NCI-H460 (cell line): Measurements from ENCODE around the gene LIMS2. TPM values are rescaled to one million over a fixed set of nuclear protein-coding genes. Genes with fewer than 3 reads are reported as not detected.

ENCODE experiments used
- DNase-seq: peaks from one replicate; pipeline ENCODE4 v3.0.0-alpha.2; 2016; ENCODE audit warnings: low read depth; ENCODE audit errors: extremely low read depth
- total RNA-seq: library from RNA; depleted of rRNA; stranded (reverse); fragments of >200 nt; shearing (Covaris generic); gene quantifications from 2 replicates; pipeline ENCODE4 v1.2.3, GENCODE V29; 2014

LIMS2 gene
- total RNA-seq, 1 experiment from 2014 or later = not detected

DNA sequence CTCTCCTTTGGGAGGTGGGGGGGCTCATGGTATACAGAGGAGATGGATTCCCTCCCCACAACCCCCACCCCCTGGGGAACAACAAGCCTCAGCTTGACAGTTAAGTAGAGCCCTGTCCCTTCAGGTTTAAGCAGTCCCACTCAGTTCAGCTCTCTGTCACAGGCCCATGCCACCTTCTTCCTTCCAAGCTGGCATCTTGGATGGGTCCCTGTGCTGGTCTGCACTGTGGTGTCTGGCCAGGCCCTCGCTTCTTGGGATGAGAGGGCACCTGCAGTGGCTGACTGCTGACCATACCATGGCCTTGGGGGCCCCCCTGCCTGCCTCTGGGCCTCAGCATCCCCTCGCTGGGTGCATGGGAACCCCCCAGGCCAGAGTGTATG is 49.8 kb downstream of the LIMS2 start:
- DNase-seq = no peak

DNA sequence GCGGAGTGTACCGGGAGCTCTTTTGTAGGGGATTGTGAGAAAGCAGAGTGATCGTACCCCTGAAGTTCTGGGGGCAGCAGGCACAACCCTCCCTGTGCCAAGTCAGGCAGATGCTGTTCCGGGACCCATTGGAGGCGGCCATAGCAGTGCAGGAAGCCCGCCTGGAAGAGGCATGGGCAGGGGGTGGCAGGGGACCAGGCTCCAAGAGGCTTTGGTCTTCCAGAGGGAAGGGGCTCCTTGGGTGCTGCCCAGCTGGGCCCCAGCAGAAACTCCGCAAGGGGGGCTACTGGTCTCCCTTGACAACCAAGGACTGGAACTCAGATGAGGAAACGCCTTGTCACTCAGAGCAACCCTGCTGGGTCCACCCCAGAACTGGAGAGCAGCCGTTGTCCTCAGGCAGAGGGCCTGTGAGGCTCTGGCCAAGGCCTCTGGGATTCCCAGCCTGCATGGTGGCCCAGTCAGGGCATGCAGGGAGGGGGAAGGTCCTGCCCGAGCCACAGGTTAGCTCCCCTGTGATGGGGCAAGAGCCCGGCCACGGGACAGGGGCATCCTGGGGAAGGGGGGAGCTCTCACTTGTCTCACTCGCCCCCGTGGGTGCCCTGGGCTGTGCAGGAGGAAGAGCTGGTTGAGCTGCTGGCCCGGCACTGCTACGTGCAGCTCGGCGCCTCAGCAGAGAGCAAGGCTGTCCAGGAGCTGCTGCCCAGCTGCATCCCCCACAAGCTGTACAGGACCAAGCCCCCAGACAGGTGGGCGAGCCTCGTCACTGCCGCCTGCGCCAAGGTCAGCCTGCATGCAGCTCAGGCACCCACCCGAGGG is 50.4 kb downstream of the LIMS2 start:
- no peak for DNase-seq

DNA sequence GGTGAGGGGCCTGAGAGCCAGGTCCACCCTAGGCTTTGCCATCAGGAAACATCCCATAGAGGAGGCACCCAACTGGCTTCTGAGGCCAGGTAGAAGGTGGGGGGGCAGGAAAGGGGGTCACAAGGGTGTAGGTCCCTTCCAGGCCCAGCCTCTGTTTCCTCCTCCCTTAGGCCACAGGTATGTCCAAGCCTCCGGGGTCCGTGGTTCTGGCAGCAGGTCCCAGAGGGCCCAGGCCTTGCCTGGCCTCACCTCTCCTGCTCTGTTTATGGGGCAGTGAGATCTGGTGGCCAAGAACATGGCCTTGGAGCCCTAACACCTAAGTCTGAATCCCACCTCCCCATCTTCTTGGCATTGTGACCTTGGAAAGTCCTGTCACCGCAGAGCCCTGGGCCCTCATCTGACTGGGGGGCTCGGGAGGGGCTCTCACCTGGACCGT is 51.0 kb downstream of the LIMS2 start:
- DNase-seq = no peak

DNA sequence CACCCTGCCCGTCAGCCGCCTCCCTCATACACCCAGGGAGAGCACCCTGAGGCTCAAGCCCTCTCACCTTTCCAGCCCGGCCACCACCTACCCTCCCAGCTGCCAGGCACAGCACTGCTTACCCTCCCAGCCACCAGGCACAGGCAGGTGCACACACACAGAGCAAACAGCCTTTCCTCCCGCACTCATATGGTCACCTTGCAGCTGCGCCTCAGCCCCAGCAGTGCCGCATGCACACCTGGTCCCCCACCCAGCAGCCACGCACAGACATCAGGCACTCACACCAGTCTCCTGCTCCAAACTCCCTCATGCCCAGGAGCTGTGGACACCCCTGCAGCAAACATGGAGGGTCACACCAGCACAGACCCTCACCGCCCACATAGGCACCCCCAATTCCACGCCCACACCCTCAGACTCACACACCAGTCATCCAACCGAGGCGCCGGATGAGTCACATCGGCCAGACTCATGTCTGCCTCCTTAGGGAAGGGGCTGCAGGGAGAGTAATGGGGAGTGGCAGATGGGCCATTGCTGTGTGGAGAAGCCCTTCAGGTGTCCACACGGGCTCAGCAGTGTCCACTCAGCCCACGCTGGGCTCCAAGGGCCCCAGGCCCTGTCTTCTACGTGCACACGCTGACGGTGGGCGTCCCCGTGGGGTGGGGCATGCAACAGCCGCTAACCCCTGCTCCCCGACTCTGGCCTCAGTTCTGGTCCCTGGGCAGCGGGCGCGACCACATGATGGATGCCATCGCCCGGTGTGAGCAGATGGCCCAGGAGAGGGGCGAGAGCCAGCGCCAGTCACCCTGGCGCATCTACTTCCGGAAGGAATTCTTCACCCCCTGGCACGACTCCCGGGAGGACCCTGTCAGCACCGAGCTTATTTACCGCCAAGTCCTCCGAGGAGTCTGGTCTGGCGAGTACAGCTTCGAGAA is 51.7 kb downstream of the LIMS2 start:
- no peak for DNase-seq

DNA sequence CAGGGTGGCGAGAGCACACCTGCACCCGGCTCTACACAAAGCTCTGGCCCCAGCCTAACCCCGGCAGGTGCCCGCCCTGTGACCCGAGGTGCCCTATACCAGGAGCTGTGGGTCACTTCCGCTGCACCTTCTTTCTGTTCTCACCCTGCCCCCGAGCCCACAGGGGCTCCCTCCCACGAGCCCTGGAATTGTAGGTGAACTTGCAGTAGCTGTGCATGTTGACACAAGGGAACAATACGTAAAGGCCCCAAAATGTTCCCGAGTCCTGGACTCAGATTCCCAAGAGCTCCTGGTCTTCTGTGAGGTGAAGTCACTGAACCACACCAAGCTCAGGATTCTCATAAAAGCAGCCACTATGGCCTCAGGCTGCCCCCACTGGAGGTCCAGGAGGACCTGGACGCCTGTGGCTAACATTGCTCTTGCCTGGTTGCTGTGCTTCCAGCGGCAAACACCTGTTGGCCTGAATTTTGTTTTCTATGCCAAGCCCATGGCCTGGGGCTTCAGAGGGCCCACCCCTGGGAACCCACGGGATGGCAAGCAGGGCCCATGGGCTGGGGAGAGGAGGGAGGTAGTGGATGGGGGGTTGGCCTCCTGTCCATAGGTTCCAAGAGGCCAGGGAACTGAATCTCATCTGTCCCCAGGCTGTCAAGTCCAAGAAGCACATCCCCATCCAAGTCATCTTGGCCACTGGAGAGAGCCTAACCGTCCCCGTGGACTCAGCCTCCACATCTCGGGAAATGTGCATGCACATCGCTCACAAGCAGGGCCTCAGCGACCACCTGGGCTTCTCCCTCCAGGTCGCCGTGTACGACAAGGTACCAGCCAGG is 52.6 kb downstream of the LIMS2 start:
- DNase-seq = no peak

DNA sequence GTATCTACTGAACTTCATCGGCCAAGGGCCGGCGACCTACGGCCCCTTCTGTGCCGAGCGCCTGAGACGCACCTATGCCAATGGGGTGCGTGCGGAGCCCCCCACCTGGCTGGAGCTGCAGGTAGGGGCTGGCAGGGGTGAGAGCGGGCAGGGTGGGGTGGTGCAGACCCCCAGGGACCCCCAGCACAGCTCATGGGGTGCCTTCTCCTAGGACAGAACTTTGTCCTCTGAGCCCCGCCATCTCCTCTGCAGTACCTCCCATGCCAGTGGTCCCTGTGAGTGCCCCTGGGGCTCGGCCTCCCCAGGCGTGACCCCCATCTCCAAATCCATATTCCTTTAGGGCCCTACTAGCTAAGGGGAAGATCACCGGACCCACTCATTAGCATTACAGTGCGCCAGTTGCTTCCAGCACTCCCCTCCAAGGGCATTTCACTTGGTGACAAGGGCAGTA is 53.3 kb downstream of the LIMS2 start:
- DNase-seq = no peak

DNA sequence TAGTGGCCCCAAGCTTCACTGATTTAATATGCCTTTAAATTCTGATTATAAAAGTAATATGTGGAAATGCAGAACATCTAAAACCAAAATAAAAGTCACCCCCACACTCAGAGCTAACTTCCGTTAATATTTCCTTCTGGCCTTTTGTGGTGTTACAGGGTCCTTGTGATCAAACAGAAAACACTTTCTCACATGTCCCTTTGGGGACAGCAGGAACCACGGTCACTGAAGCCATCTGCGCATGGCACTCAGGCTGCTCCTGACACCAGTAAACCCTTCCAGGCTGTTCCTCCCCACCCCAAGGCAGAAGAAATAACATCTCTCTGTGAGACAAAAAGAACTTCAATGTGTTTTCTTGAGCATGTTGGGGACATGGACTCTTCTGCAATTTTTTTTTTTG is 54.5 kb downstream of the LIMS2 start:
- no peak for DNase-seq

DNA sequence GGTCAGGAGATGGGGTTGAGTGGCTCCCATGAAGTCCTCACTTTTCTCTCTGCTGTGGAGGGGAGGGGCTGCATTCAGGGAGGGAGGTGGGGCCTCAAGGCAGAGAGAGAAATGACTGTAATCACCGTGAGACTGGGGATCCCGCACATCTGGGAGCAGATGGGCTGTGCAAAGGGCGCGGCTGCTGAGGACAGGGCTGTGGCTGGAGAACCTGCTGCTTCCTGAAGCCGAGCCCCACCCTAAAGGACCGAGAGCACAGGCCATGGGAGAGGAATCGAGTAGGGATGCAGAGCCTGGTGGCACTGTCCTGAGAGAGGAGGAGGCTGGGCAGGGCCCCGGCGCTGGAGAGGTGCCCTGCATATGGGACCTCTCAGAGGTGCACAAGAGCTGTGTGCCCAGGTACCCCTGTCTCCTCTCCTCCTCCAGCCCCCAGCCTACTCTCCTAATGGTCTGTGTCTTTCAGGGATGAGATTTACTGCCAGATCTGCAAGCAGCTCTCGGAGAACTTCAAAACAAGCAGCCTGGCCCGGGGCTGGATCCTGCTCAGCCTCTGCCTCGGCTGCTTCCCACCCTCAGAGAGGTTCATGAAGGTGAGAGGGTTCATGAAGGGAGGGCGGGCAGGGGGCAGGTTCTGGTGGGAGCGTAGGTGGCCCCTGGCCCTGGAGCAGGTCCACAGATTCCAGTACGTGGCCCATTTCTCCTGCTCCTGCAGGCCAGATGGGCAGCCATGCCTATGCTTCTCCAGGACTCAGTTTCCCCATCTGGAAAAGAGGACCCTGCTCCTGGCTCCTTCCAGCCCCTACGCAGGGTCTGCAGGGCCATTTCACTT is 55.2 kb downstream of the LIMS2 start:
- DNase-seq = no peak

DNA sequence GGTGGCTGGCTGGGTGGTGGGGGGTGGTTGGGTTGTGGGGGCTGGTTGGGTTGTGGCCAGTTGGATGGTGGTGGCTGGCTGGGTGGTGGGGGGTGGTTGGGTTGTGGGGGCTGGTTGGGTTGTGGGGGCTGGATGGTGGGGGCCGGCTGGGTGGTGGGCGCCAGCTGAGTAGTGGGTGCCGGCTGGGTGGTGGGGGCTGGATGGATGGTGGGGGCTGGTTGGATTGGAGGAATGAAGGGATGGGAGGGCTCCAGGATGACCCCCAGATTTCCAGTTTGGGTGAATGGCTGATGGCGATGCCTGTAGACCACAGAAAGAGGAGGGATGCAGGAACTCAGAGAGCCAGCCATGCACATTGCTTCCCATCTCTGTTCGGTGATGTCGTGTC is 56.1 kb downstream of the LIMS2 start:
- DNase-seq = no peak

DNA sequence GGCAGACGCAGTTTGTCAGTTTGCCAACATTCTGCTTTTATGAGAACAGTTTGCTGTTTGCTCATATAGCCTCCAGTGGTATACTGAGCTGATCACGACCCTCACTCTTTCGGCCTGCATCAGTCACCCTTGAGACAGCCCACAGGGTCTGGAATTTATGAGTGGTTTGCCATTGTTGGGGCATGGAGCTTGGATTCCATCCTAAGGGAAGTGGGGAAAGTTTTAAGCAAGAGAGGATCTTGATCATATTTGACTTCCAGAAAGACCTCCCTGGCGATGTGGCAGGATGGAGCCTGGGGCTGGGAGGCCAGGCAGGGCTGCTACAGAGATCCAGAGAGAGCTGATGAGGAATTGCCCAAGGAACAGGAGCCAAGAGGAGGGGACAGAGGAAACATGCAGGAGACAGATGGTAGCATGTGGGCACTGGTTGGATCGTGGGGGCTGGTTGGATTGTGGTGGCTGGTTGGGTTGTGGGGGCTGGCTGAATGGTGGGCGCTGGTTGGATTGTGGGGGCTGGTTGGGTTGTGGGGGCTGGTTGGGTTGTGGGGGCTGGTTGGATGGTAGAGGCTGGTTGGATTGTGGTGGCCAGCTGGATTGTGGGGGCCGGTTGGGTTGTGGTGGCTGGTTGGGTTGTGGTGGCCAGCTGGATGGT is 56.7 kb downstream of the LIMS2 start:
- no peak for DNase-seq

DNA sequence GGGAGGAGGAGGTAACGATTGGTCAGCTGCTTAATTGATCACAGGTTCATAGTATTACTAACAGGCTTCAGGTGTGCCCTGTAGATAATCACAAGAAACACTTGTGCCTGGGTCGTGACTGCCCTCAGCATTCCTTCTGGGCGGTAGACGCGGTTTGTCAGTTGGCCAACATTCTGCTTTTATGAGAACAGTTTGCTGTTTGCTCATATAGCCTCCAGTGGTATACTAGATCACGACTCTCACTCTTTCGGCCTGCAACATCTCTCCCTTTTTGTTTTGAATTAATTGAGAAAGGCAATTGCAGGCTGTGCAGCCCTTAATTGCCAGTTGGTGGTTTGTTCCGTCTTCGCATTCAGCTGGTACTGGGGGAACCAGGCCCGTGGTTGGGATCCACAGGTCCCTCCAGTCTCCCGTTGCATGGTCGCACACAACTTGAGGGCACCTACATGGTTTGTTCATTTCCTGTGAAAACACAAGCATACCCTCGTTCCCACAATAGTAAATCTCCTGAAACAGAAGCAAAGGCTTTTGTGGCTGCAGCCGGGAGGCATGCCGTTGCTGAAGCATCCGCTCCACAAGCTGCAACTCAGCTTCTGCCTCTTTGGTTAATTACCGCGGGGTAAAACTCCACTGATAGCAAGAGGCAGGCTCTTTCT is 59.7 kb downstream of the LIMS2 start:
- no peak for DNase-seq

DNA sequence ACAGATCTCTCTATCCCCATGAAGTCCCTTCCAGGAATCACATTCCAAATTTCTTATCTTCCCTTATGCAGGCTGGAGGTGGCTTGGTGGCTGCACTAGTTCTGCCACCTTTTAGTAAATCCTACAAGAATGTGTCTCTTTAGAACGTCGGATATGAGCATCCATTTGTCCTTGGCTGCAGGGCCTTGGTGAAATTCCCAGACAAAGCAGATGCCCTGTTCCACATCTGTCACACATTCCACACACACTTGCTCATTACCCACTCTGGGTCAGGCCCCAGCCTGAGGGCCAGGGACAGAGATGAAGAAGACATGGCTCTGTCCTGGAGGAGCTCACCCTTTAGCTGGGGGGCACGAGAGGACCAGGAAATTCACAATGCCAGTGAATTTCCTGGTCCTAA is 60.6 kb downstream of the LIMS2 start:
- DNase-seq = no peak

DNA sequence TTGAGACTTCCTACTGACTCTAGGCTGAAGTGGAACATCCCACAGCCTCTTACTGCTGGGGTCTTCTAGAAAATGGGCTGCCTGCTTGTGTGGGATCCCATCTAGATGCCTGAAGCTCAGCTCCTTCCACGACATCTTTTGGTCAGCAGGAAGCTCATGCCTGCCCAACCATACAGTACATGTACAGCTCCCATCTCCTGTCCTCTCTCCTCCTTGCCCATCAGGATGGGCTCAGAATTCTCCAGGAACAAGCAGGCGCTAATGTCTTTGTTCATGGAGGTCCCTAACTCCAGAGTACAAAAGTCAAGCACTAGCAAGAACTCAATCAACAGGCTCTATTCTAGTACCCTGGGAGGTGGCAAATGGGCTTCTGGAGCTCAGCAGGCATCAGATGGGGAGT is 61.1 kb downstream of the LIMS2 start:
- DNase-seq = no peak

DNA sequence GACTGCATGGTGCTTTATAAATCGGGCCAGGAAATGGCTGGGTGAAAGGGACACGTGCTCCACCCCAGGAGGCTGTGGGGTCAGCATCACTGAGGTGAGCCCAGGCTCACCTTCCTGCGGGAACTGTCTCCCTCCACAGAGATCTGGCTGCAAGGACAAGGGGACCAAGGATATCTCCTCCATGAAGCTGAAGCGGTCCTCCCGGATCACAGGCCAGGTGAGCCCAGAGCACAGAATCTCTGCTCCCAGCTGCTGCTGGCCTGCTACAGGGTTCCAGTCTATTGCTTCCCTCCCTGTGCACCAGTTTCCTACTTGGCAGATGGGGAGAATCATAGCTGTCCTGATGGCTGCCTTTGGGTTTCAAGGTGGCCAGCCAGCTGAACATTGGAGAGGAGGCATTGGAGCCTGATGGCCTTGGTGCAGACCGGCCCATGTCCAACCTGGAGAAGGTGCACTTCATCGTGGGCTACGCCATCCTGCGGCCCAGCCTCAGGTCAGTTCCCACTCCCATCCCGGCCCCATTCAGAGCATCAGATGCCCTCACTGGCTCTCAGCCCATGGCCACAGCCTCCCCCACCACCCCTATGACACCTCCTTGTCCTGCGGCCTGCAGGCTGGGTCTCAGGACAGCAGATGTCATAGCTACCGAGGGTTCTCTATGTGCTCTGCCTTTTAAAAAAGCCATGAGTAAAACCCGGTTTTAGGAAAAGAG is 63.1 kb downstream of the LIMS2 start:
- no peak for DNase-seq

DNA sequence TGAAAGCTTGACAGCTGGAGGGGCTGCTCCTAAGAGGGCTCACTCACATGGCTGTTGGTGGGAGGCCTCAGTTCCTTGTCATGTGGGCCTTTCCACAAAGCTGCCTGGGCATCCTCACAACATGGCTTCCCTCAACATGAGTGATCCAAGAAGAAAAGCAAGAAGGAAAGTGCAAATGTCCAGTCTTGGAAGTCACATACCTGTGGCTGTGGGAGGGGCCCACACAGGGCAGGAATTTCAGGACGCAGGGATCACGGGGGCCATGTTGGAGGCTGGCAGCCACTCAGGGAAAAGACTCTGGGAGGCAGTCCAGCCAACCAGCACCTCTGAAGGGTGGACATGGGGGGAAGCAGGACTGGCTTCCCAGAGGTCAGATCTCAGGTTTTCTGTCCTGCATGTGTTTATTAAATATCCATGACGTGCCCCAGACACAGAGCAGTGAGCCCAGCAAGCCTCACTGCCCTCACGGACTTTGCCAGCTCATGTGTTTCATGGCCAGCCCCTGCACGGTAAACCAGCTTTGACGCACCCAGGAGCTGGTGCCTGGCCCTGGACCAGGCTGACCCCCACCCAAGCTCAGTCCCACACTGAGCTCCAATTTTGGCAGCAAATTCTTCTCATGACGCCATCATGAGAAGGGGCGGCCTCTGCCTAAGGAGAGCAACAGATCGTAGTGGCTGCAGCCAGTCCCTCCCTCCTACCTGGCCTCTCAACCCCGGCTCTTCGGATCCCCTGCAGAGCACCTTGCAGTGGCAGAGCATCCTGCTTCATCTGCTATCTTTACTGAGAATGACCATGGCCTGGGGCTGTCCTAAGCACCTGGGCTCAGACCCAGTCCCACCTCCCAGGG is 64.0 kb downstream of the LIMS2 start:
- DNase-seq = no peak

DNA sequence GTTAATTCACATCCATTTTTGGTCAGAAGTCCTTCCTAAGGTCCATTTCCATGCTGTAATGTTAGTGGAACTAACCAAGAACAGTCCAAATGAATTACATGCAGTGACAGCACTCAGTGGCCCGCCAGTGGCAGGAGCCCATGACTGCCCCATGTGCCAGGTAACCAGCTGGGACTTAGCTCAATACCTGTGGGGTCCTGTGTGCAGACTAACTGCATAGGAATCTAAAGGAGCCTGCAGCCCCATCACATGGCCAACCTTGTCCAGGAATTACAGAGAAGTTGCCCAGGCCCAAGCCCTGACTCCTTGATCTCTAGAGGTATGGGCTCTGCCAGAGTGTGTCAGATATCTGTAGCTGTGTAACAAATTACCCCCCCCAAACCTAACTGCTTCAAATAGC is 64.8 kb downstream of the LIMS2 start:
- DNase-seq = no peak

DNA sequence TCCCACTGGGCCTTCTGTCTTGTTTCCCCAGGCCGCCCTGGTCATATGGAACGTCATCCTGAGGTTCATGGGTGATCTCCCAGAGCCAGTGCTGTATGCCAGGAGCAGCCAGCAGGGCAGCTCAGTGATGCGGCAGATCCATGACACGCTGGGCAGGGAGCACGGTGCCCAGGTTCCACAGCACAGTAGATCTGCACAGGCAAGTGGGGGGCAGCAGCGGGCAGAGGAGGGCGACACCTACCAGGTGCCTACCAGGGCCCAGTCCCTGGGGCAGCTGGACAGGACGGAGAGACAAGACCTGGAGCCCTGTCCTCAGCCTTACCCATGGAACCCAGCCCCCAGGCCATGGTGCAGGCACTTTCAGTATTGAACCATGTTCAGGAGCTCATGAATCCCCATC is 65.5 kb downstream of the LIMS2 start:
- no peak for DNase-seq
